Thoracic aorta (tissue), 2 donors: ENCODE results near the gene KCTD10. TPM values are rescaled to one million over a fixed set of nuclear protein-coding genes. Genes with fewer than 3 reads are reported as not detected.
A peak's percentile ranks its signal among the peaks of the same experiment; 100 is the strongest.

ENCODE experiments used
- ATAC-seq: fragments of 150-250 bp; one replicate; pipeline ENCODE4 v1.8.0; 2017; ENCODE audit warnings: low read depth; ENCODE audit not compliant: insufficient number of reproducible peaks, low FRiP score
- DNase-seq: peaks from one replicate; pipeline ENCODE4 v3.0.0-alpha.2; 2020; ENCODE audit warnings: low spot score
- H3K27ac ChIP-seq, 2 donors: fragments of 200-600 bp; sonication (generic); 1 replicate in 1 of 2; 2 replicates in 1 of 2; pipeline ENCODE4 v1.5.1; 2016; ENCODE audit warnings: mild to moderate bottlenecking in 2 of 2, moderate library complexity in 2 of 2
- H3K27me3 ChIP-seq: fragments of 200-600 bp; sonication (generic); replicated peaks from 2 replicates; pipeline ENCODE4 v1.6.0; 2016; ENCODE audit warnings: mild to moderate bottlenecking; ENCODE audit not compliant: insufficient read depth
- H3K36me3 ChIP-seq: fragments of 200-600 bp; sonication (generic); one replicate; pipeline ENCODE4 v1.5.1; 2016
- H3K4me1 ChIP-seq, 2 donors: fragments of 200-600 bp; sonication (generic); 1 replicate in 1 of 2; 2 replicates in 1 of 2; pipeline versions ENCODE4 v1.5.1 to v1.6.0; 2016; ENCODE audit warnings: low read depth in 2 of 2, mild to moderate bottlenecking in 1 of 2; ENCODE audit not compliant: control insufficient read depth in 1 of 2
- H3K4me3 ChIP-seq: fragments of 200-600 bp; sonication (generic); 2 replicates; pipeline ENCODE4 v1.5.1; 2016; ENCODE audit warnings: mild to moderate bottlenecking
- H3K9me3 ChIP-seq: fragments of 200-600 bp; sonication (generic); 2 replicates; pipeline ENCODE4 v1.5.1; 2016
- total RNA-seq, 2 donors: library from RNA; depleted of rRNA; stranded (reverse); fragments of >200 nt; gene quantifications; one replicate each; pipeline versions ENCODE4 v1.1.0 to v1.2.3, GENCODE V29; 2016
- TF ChIP-seq, protein P1 (sequence below): fragments of 200-600 bp; sonication (generic); IDR thresholded peaks from one replicate; pipeline ENCODE4 v1.5.1; 2019; ENCODE audit warnings: antibody characterized with exemption

The KCTD10 gene, protein sequence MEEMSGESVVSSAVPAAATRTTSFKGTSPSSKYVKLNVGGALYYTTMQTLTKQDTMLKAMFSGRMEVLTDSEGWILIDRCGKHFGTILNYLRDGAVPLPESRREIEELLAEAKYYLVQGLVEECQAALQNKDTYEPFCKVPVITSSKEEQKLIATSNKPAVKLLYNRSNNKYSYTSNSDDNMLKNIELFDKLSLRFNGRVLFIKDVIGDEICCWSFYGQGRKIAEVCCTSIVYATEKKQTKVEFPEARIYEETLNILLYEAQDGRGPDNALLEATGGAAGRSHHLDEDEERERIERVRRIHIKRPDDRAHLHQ
- 100 to 1,000 TPM; 109 to 271 TPM for total RNA-seq

DNA sequence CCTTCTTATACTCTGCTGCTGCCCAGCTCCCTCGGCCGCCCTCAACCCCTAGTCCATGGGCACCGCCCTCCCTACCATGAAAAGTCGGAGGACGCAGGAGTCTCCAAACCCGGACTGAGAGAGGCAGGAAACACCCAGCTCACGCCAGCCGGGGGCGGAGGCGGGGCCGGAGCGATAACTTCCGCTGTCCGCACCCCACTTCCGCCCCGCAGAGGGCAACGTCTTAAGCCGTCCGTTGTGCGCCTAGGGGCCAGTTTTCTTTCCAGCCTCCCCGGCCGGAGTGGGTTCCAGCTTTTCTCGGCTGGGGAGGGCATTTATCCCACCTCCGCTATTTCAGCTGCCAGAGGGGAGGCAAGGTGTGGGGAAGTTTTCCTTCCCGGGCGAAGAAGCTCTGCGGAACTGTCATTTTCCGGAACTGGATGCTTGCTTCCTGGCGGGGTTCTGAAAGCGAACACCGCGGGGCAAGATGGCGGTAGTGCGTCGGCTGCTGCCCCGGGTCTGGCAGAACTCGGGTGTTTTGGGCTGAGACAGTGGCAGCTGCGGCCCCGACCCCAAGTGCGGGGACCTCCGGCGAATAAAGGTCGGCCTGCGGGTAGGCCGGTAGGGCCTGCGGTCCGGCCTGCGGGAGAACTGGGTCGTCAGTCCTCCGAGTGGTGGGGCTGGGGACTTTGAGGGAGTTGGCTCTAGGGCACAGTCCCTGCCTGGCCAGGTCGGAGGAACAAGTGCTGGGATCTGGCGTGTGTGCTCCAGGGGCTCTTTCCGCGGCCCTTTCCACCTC, at the start of gene KCTD10, which contains the start of gene UBE3B:
KCTD10 (minus strand) TSS at position 116 of the 778 bp plus-strand sequence; CDS start at position 78, 38 bp downstream.
UBE3B (plus strand) TSS at position 450 of the 778 bp plus-strand sequence. CDS start 5,918 bp downstream, outside the sequence.
- H3K4me3 ChIP-seq, result peak within 1 kb of the TSS; percentile 77
- DNase-seq, result peak; percentile 60
- peak; percentile 86 for ATAC-seq
- H3K9me3 ChIP-seq, result no peaks in the 10 kb centered on the region
- no peaks in the 10 kb centered on the region for H3K27me3 ChIP-seq
- H3K4me1 ChIP-seq, result peaks cover 27 to 53% of the 10 kb centered on the region in 2 donors
- TF ChIP-seq, protein P1, sequence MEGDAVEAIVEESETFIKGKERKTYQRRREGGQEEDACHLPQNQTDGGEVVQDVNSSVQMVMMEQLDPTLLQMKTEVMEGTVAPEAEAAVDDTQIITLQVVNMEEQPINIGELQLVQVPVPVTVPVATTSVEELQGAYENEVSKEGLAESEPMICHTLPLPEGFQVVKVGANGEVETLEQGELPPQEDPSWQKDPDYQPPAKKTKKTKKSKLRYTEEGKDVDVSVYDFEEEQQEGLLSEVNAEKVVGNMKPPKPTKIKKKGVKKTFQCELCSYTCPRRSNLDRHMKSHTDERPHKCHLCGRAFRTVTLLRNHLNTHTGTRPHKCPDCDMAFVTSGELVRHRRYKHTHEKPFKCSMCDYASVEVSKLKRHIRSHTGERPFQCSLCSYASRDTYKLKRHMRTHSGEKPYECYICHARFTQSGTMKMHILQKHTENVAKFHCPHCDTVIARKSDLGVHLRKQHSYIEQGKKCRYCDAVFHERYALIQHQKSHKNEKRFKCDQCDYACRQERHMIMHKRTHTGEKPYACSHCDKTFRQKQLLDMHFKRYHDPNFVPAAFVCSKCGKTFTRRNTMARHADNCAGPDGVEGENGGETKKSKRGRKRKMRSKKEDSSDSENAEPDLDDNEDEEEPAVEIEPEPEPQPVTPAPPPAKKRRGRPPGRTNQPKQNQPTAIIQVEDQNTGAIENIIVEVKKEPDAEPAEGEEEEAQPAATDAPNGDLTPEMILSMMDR, result no peak
- H3K36me3 ChIP-seq, result no peaks in the 10 kb centered on the region
- H3K27ac ChIP-seq, result peak within 1 kb of the TSS; percentile 93 to 99

DNA sequence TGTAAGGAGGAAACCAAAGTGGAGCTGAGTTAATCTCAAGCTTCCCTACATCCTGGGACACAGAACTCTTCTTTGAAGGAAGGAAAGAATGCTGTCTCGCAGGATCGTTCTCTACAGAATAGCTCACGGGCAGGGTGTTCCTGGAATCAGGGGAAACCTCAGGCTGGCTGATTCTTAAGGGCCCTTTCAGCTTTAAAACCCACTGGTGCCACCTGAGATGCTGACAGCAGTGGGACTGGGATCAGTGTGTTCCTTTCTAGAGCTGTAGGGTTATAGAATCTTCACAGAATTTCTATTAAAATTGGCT, 48.1 kb upstream of the KCTD10 start:
- H3K4me3 ChIP-seq, result no peak overlapping the region
- TF ChIP-seq, protein P1, result no peak
- DNase-seq (no peak), ATAC-seq (no peak)
- H3K36me3 ChIP-seq, result peaks cover 60% of the 10 kb centered on the region
- no peak overlapping the region for H3K27ac ChIP-seq
- no peaks in the 10 kb centered on the region for H3K9me3 ChIP-seq
- no peaks in the 10 kb centered on the region for H3K4me1 ChIP-seq
- no peaks in the 10 kb centered on the region for H3K27me3 ChIP-seq

DNA sequence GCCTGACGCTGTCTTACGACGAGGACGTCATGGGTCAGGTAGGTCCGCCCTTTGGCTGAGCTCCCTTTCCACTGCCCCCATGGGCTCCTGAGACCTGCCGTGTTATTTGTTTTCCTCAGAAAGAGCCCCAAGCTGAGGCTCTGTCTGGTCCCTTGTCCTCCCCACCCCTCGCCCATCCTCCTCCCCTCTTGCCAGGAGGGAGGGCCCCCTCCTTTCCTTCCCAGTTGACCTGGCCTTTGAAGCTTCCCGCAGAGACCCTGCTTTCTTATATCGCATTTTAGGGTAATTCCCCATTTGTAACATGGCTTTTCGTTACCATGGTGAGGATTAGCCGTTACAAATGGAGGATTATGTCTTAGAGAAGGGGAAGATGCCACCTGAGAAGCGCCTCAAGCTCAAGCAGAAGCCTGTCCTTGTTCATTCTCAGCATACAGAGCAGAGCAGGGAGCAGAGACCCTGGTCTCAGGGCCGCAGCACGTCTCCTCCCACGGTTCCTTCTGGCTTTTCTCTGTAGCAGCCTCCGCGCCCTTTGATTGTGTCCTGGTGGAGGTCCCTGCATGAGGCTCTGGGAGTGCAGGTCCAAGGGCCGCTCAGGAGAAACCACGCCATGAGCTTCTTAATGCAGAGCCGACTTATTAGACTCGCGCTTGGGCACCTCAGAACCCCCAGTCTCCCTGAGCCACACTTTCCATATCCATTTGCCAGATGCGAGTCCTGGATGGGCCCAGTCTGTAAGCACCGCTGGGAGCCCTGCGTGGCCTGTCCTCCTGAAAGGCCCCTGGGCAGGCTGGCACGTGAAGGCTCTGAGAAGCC, 47.6 kb upstream of the KCTD10 start:
- no peak for ATAC-seq
- TF ChIP-seq, protein P1, result no peak
- Histone ChIP-seq H3K9me3 (no peaks in the 10 kb centered on the region), H3K27me3 (no peaks in the 10 kb centered on the region), H3K36me3 (peaks cover 54% of the 10 kb centered on the region), H3K4me1 (no peaks in the 10 kb centered on the region), H3K4me3 (no peak overlapping the region), H3K27ac (no peak overlapping the region)
- DNase-seq, result no peak

DNA sequence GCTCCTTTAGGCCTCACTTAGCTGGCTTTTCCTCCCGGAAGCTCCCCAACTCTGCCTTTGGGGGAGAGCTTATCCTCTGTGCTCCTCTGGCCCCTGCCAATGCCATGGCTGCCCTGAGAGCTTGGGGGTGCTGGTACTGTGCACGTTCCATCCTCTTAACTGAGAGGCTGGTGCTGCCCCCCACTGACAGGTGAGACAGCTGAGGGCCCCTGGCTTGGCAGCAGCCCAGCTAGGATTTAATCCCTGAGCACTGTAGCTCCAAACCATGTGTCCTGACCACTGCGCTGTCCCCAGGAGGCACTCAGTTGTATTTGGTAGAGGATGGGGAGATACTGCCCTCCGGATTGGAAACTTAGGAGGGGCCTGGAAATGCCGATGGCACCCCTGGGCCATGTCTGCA, 46.4 kb upstream of the KCTD10 start:
- ATAC-seq (no peak), DNase-seq (no peak)
- no peaks in the 10 kb centered on the region for H3K4me1 ChIP-seq
- TF ChIP-seq, protein P1, result no peak
- peaks cover 57% of the 10 kb centered on the region for H3K36me3 ChIP-seq
- H3K27ac ChIP-seq, result no peak overlapping the region
- H3K27me3 ChIP-seq, result no peaks in the 10 kb centered on the region
- no peaks in the 10 kb centered on the region for H3K9me3 ChIP-seq
- H3K4me3 ChIP-seq, result no peak overlapping the region

DNA sequence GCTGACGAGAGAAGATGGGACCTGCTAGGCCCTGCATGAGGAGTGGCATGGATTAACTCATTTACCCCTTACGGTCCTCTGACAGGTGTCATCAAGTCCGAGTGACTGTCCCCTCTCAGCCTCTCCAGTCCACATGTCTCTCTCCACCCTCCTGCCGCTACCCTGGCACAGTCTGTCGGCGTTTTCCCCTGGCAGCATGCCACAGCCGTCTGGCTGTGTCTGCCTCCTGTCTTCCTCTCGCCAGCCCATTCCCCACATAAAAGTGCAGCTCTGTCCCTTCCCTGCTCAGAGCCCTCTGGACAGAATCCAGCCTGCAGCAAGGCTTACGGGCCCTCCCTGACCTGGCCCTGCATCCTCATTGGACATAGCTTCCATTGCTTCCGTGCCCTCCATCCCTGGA, 46.0 kb upstream of the KCTD10 start:
- peaks cover 60% of the 10 kb centered on the region for H3K36me3 ChIP-seq
- H3K4me1 ChIP-seq, result no peaks in the 10 kb centered on the region
- H3K9me3 ChIP-seq, result no peaks in the 10 kb centered on the region
- H3K27ac ChIP-seq, result no peak overlapping the region
- TF ChIP-seq, protein P1, result no peak
- no peak overlapping the region for H3K4me3 ChIP-seq
- DNase-seq (no peak), ATAC-seq (no peak)
- no peaks in the 10 kb centered on the region for H3K27me3 ChIP-seq
